Measurements from ENCODE around the gene TTC6. TPM values are rescaled to one million over a fixed set of nuclear protein-coding genes. Genes with fewer than 3 reads are reported as not detected.

TTC6 gene
- polyA plus RNA-seq, 3 donors from 2014 or later = not detected

DNA sequence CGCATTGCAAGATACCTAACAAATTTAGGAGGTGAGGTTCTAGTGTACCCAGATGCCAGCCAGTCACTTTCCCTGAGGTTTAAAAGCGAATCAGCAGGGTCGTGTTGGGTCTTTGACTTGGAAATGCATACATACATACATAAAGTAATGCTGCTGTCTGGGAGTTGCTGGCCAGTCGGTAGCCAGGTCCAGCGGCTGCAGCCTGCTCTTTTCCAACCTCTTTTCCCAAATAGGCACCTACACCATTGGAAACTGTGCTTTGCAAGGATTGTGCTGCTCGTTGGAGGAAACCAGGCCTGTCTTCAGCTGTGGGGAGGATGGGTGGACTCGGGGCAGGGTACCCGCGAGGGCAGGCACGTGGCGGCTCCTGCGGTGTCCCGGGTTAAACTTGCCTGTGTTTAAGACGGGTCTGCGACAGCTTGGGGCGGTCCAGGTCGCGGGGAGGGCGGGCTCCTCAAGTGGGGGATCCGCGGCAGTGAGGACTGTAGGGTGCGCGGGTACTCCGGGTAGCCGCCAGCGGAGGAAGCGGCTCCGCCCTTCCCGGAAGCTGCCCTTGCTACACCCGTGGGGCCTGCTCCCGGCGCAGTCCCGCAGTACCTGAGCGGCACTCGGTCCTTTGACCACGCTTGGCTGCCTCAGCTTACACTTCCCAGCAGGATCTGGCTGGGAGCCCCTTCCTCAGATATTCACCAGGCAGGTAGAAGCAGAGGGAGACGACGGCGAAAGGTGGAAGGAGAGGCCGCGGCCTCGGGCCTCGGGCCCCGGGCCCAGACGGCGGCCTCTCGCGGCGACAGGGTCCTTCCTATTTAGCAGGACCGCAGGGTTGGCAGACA is 2.7 kb downstream of the TTC6 start:
- Mint-ChIP-seq H3K27ac (no peak overlapping the region), H3K27me3 (ENCODE audit: low read depth in 3 of 3) (peaks cover 38 to 56% (median 40%) of the 10 kb centered on the region in 3 donors), H3K36me3 (peaks cover 0 to 10% (median 4%) of the 10 kb centered on the region in 3 donors), H3K4me3 (peak overlapping the region in 3 of 5 donors; percentile 7 to 21 (median 13)), H3K9me3 (peaks cover 14 to 61% (median 34%) of the 10 kb centered on the region in 6 donors), H3K4me1 (peaks cover 11 to 24% of the 10 kb centered on the region in 2 donors)
- DNase-seq = no peak

DNA sequence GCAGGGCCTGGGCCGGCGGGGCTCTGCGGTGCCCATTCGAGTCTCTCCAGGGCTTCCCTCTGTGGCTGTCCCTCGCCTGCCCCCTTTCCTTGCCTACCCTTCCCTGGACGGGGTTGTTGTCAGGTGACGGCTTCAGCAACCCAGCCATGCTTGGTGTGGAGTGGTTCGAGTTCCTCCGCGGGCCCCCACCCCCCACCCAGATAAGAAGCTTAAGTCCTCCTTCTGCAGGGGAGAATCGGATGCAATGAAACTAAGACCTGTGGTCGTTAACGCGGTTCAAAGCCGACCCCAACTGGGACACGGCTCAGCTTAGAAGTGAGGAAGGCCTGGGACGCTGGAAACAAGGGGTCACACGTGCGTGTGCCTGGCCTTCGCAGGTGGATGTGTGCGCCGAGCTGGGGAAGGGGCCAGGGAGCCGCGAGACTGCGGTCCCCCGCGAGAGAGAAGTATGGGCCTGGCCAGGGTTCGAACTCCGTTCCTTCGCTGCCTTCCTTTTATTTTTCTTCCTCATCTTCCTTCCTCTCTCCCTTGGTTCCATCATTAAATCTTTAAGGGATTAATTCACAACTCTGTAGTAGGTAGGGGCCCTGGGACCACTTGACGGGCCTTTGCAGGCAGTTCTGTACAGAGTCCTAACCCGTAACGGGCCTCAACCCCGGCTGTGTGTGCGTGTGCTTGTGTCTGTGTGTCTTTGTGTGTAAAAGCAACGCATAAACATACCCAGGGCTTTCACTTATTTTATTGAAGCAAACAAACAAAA is 3.5 kb downstream of the TTC6 start:
- Mint-ChIP-seq H3K27ac (no peak overlapping the region), H3K36me3 (peaks cover 0 to 8% (median 4%) of the 10 kb centered on the region in 3 donors), H3K27me3 (ENCODE audit: low read depth in 3 of 3) (peaks cover 34 to 51% (median 35%) of the 10 kb centered on the region in 3 donors), H3K4me1 (peaks cover 11 to 22% of the 10 kb centered on the region in 2 donors), H3K9me3 (peaks cover 11 to 53% (median 30%) of the 10 kb centered on the region in 6 donors), H3K4me3 (peak overlapping the region in 3 of 5 donors; percentile 29 to 64 (median 36))
- no peak for DNase-seq

DNA sequence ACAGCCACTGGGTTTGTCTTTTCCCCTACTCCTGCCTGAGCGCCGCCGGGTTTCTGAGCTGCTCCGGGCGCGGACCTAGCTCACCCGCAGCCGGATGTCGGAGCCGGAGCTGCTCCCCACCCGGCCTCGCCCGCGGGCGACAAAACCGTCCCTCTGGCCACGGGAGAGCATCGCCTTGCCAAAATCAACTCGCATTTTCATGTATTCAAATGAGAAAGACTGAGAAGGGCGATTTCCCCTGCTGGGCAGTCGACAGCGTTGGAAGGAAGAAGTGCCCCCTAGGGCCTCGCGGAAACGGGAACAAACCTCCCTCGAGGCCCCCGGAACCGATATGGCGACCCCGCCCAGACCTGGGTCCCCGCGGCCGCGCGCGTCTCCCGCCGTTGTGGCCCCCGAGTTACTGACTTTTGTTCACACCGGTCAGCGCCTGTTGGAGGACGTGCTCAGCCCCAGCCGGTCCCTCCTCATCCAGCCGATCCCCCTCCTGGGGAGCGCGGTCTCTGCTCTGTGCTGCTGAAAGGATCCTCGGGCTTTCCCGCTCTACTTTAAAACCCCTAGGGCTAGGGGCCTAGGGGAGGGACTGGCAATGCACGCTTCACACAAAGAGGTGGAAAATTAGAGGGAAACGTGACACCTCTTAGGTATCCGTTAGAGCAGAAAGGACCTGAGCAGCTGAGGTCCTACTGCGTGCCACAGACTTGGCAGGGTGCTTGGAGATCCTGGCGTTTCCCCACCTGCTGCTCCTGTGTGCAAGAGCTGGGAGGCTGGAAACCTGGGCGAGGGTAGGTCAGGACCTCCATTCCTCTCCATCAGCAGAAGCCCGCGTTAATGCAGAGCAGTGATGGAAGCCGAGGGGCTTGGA is 4.3 kb downstream of the TTC6 start:
- Mint-ChIP-seq H3K4me1 (peaks cover 9 to 17% of the 10 kb centered on the region in 2 donors), H3K27ac (no peak overlapping the region), H3K27me3 (ENCODE audit: low read depth in 3 of 3) (peaks cover 31 to 47% (median 32%) of the 10 kb centered on the region in 3 donors), H3K36me3 (peaks cover 0 to 3% (median 0%) of the 10 kb centered on the region in 3 donors), H3K9me3 (peaks cover 8 to 48% (median 27%) of the 10 kb centered on the region in 6 donors), H3K4me3 (peak overlapping the region in 1 of 5 donors; percentile 10)
- no peak for DNase-seq

DNA sequence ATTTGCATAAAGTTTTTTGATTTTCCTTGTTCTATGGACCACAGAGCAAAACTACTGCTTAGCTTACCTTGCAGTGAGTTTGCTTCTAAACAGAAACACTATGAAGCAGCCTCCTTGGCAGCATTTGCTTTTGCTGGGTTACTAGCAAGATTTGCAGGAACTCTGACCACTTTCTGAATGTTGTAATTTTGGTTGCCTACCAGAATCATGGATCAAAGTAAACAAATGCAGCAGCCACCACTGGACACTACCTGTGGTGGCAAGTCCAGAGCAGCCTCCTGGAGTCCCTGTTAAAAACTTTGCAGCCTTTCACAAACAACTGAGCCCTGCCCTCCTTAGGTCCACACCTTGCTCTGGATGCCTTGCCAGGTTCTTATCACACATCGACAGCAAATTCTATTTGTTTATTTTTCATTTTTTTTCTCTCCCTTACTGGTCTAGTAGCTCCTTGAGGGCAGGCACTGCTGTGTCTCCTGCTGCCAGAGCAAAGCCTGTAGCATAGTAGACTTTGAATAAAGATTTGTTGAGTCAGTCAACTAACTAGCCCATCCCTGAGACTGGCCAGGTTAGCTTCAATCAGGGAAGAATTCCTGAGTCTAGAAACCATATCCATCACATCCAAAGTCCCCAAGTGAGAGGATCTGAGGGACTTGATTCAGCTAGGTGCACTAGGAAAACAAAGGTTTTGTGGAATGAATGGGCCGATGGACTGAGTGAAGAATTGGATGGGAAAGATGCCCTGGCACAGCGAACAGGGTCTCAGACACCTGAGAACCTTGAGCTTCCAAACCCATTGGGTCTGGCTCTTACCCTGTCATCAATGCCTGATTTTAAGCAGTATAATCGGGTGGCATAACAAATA is 5.7 kb downstream of the TTC6 start:
- Mint-ChIP-seq H3K4me1 (peaks cover 8 to 11% of the 10 kb centered on the region in 2 donors), H3K27me3 (ENCODE audit: low read depth in 3 of 3) (peaks cover 26 to 45% (median 28%) of the 10 kb centered on the region in 3 donors), H3K36me3 (peaks cover 0 to 3% (median 0%) of the 10 kb centered on the region in 3 donors), H3K4me3 (peak overlapping the region in 1 of 5 donors; percentile 33), H3K27ac (no peak overlapping the region), H3K9me3 (peaks cover 8 to 44% (median 27%) of the 10 kb centered on the region in 6 donors)
- no peak for DNase-seq

DNA sequence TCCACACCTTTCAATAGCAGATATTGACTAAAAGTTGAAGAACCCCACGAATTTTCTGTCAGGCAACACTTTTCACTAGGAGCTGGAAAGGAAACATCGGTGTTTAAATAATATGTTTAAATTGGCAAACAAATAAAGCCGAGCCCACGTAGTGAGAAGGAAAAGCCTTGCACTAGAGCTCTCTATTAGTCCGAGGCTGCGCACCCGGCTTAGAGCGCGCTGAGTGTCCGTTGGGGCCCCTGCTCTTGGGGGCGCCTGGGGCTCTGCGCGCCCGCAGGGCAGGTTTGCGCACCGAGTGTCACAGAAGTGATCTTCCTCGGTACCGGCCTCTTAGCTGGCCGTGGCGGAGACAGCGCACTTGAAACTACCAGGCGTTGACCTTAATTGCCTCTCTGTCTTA is 6.4 kb downstream of the TTC6 start:
- no peaks in the 10 kb centered on the region for H3K36me3 Mint-ChIP-seq
- peaks cover 19 to 37% (median 21%) of the 10 kb centered on the region in 3 donors for H3K27me3 Mint-ChIP-seq (ENCODE audit: low read depth in 3 of 3)
- DNase-seq = no peak
- H3K27ac Mint-ChIP-seq = no peak overlapping the region
- peaks cover 5 to 6% of the 10 kb centered on the region in 2 donors for H3K4me1 Mint-ChIP-seq
- peaks cover 6 to 42% (median 22%) of the 10 kb centered on the region in 6 donors for H3K9me3 Mint-ChIP-seq
- no peak overlapping the region for H3K4me3 Mint-ChIP-seq

DNA sequence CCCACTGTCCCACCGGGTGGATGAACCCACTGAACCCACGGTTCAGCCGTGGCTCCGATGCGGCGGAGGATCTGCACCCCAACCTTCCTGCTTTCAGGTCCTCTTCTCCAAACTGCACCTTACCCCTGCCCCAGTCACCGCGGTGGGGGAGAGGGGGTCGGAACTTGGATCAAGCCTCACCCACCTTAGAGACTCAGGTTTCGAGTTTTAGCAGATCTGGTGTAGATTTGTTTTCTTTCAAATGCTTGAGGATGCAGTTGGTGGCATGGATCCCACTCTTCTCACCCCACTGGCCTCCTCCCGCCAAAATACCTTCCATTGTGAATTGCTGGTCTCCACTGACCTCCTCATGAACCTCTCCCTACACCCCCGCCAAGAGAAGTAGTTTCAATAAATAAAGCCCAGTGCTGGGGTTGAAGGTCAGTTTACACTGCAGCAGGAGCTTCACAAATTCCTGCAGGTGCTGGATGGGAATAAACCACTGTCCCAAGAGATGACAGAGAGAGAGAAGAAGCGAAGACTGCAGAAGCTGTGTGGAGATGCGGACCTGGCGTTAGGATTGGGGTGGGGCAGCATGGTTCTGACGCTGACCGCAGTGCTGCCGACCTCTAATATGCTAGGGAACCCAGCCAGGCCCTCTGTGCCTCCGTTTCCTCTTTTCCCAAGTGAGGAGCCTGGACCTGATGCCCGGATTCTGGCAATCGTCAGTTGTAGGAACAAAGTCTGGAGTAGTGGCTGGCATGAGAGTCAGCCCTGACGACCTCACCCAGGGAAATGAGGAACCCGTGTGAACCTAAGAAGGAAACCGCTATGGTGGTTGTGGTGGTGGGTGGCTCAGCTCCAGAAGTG is 7.4 kb downstream of the TTC6 start:
- no peak overlapping the region for H3K27ac Mint-ChIP-seq
- no peak for DNase-seq
- H3K4me1 Mint-ChIP-seq = peaks cover 5 to 6% of the 10 kb centered on the region in 2 donors
- no peaks in the 10 kb centered on the region for H3K36me3 Mint-ChIP-seq
- peaks cover 6 to 35% (median 17%) of the 10 kb centered on the region in 6 donors for H3K9me3 Mint-ChIP-seq
- H3K4me3 Mint-ChIP-seq = no peak overlapping the region
- H3K27me3 Mint-ChIP-seq (ENCODE audit: low read depth in 3 of 3) = peaks cover 14 to 28% (median 21%) of the 10 kb centered on the region in 3 donors

DNA sequence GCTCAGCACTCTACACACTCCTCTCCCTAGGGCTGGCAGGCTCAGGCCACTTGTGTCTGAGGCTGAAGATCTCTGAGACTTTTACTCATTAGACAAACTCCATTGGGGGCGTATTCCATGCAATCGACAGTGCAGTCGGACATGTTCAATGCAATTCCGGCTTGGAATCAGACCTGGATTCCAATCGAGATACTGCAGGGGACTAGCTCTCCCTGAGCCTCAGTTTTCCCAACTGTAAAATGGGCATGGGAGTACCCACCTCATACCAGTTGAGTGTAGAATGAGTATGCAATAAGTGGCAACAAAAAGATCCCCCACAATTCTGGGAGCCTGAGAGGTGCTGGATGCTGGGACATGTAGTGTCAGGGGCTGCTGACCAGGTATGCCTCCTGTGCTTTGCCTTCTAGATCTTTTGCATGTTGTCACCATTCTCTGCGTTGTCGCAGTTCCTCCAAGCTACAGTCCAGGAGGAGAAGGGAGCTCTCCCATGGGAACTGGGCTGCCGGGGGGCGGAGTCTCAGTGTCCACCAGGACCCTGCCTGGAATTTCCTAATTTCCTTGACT is 8.3 kb downstream of the TTC6 start:
- Mint-ChIP-seq H3K36me3 (no peaks in the 10 kb centered on the region), H3K27ac (no peak overlapping the region), H3K27me3 (ENCODE audit: low read depth in 3 of 3) (peaks cover 13 to 25% (median 21%) of the 10 kb centered on the region in 3 donors), H3K9me3 (peaks cover 6 to 34% (median 16%) of the 10 kb centered on the region in 6 donors), H3K4me1 (peaks cover 5 to 6% of the 10 kb centered on the region in 2 donors), H3K4me3 (no peak overlapping the region)
- no peak for DNase-seq

DNA sequence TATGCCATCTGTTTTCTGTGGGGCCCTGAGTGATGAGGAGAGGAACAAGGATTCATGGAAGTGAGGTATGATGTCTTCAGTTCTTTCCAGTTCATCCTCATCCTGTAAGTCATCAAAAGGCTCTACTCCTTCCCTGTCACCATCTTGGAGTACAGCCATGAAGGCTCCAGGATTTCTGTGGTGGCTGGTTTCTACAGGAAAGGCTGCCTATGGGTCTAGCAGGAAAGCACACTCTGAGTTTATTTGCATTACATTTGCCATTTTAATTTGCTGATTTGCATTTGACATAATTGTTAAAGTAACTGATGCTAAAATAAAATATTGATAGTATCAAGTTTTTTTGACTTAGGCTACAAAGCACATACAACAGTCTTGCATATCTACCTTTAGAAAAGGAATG is 11.2 kb downstream of the TTC6 start:
- Mint-ChIP-seq H3K9me3 (peaks cover 11 to 26% (median 16%) of the 10 kb centered on the region in 6 donors), H3K27me3 (ENCODE audit: low read depth in 3 of 3) (peaks cover 6 to 16% (median 7%) of the 10 kb centered on the region in 3 donors), H3K4me1 (no peaks in the 10 kb centered on the region), H3K4me3 (no peak overlapping the region), H3K36me3 (peaks cover 0 to 3% (median 0%) of the 10 kb centered on the region in 3 donors), H3K27ac (no peak overlapping the region)
- no peak for DNase-seq

DNA sequence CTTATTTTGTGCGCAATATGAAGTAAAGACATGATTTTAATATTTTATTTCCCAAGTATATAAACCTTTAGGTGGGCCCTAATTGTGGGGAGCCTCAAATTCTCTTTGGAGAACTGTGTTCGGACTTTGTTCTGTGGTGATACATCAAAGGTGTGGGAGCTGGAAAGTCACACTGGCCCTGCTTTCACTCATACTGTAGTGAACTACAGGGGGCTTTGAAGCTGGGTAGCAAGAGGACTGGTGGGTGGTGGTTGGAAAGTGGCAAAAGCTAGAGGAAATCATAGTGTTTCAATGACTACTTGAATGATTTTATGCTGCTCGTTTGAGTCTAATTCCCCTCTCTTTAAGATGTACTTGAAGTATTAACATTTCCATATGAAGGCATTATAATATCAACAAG is 13.2 kb downstream of the TTC6 start:
- peaks cover 18 to 34% (median 23%) of the 10 kb centered on the region in 6 donors for H3K9me3 Mint-ChIP-seq
- no peaks in the 10 kb centered on the region for H3K4me1 Mint-ChIP-seq
- peaks cover 0 to 3% (median 0%) of the 10 kb centered on the region in 3 donors for H3K36me3 Mint-ChIP-seq
- H3K4me3 Mint-ChIP-seq = no peak overlapping the region
- no peak overlapping the region for H3K27ac Mint-ChIP-seq
- no peak for DNase-seq
- H3K27me3 Mint-ChIP-seq (ENCODE audit: low read depth in 3 of 3) = peaks cover 0 to 4% (median 2%) of the 10 kb centered on the region in 3 donors

DNA sequence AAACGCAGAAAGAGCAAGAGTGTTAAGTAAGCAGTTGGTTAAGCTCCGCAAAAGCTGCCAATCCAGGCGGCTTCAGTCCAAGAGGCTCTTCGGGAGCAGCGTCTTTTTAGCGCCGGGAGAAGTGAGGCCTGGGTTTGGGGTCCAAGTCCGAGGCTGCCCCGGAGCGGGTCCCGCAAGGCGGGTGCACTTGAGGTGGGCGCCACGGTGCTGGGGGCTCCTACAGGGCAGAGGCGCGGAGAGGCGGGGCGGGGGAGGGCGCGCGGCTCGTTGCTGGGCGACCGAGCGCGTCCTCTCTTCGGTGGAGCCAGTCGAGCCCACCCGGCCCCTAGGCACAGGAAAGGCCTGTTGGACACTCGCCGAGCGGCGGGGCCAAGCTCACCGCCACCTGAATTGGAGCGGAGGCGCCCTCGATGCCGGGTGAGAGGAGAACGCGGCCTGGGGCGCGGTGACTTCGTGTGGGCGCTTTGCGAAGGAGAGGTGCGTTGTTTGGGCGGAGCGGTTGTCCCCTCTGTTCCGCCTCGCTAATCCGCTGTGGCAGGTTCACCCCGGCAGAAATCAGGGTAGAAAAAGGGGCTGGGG is 15.6 kb downstream of the TTC6 start:
- Mint-ChIP-seq H3K27me3 (ENCODE audit: low read depth in 3 of 3) (peaks cover 0 to 4% (median 4%) of the 10 kb centered on the region in 3 donors), H3K4me3 (no peak overlapping the region), H3K9me3 (peaks cover 21 to 55% (median 39%) of the 10 kb centered on the region in 6 donors), H3K36me3 (peaks cover 0 to 3% (median 0%) of the 10 kb centered on the region in 3 donors), H3K4me1 (no peaks in the 10 kb centered on the region), H3K27ac (no peak overlapping the region)
- DNase-seq = no peak

DNA sequence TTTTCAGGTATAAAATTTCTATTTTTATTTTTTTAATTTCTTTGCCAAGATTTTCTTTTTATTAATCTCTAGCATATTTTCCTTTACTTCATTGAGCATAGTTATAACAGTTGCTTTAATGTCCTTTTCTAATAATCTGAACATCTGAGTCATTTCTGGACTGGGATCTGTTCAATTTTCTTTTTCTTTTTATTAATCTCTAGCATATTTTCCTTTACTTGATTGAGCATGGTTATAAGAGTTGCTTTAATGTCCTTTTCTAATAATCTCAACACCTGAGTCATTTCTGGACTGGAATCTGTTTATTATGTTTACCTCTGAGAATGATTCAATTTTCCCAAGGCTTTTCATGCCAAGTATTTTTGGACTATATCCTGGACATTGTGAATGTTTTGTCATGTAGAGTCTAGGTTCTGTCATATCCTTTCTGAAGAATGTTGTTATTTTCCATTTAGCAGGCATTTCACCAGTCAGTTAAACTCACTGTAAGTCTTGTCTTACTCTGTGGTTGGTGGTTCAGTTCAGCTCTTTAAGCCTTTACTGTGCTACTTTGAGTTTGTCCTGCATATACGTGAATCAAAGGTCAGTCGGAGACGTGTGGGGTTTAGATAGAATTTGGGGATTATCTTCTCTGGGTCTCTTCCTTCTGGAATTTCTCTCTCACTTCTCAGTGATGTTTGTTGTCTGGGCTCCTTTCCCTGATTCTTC is 20.3 kb downstream of the TTC6 start:
- Mint-ChIP-seq H3K27ac (no peak overlapping the region), H3K27me3 (ENCODE audit: low read depth in 3 of 3) (peaks cover under 1 to 4% (median 1%) of the 10 kb centered on the region in 3 donors), H3K4me1 (no peaks in the 10 kb centered on the region), H3K9me3 (peaks cover 18 to 67% (median 42%) of the 10 kb centered on the region in 6 donors), H3K4me3 (no peak overlapping the region), H3K36me3 (peaks cover 0 to 4% (median under 1%) of the 10 kb centered on the region in 3 donors)
- DNase-seq = no peak
